Loucy (cell line): ENCODE measurements around the gene SHC4.

Experiments
- CTCF ChIP-seq: fragments of 200-600 bp; sonication (generic); conservative IDR thresholded peaks from 2 replicates; pipeline ENCODE4 v1.5.1; 2014; ENCODE audit warnings: mild to moderate bottlenecking, antibody characterized with exemption, low read length
- EZH2phosphoT487 ChIP-seq: fragments of 200-600 bp; IDR thresholded peaks from 2 replicates; pipeline ENCODE4 v1.6.1; 2018; ENCODE audit warnings: antibody characterized with exemption, mild to moderate bottlenecking, moderate library complexity, borderline replicate concordance

DNA sequence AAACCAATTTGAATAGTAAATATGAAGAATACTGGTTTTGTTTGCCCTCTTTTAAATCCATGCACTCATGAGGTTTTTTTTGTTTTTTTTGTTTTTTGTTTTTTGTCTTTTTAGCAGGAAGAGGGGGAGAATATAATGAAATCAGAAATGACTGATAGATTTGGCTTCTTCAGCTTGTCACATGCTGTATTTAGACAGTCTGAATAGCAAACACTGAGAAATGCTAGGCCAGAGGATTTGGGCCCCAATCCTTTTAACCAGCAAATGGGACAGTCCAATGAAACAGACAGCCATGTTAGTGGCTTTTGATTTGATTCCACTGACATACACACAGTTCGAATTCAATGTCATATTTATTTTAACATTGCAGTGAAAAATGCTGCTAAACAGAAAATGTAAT is 138.6 kb downstream of the SHC4 start:
- TF ChIP-seq EZH2phosphoT487 (no peak), CTCF (no peak)
